H7 (cell line): Measurements from ENCODE around the gene APOA1. TPM values are rescaled to one million over a fixed set of nuclear protein-coding genes. Genes with fewer than 3 reads are reported as not detected.

Experiments used
- DNase-seq: peaks from one replicate; pipeline ENCODE4 v3.0.0; 2012
- H3K27me3 ChIP-seq: 2 replicates; pipeline ENCODE4 v1.6.0; 2011; ENCODE audit warnings: mild to moderate bottlenecking, low read length; ENCODE audit not compliant: control insufficient read depth, insufficient read depth
- H3K36me3 ChIP-seq: replicated peaks from 2 replicates; pipeline ENCODE4 v1.5.1; 2011; ENCODE audit warnings: low read length; ENCODE audit not compliant: control insufficient read depth, insufficient read depth
- H3K4me3 ChIP-seq: 2 replicates; pipeline ENCODE4 v1.5.1; 2011; ENCODE audit warnings: low read depth, mild to moderate bottlenecking, control low read depth, low read length, moderate library complexity; ENCODE audit not compliant: insufficient read depth
- total RNA-seq: library from RNA; depleted of rRNA; stranded (reverse); fragments of >200 nt; shearing (Covaris generic); gene quantifications from 2 replicates; pipeline ENCODE4 v1.2.3, GENCODE V29; 2014; rRNA removed

The APOA1 gene
- total RNA-seq = 2.4 and 12.8 TPM in 2 replicates

DNA sequence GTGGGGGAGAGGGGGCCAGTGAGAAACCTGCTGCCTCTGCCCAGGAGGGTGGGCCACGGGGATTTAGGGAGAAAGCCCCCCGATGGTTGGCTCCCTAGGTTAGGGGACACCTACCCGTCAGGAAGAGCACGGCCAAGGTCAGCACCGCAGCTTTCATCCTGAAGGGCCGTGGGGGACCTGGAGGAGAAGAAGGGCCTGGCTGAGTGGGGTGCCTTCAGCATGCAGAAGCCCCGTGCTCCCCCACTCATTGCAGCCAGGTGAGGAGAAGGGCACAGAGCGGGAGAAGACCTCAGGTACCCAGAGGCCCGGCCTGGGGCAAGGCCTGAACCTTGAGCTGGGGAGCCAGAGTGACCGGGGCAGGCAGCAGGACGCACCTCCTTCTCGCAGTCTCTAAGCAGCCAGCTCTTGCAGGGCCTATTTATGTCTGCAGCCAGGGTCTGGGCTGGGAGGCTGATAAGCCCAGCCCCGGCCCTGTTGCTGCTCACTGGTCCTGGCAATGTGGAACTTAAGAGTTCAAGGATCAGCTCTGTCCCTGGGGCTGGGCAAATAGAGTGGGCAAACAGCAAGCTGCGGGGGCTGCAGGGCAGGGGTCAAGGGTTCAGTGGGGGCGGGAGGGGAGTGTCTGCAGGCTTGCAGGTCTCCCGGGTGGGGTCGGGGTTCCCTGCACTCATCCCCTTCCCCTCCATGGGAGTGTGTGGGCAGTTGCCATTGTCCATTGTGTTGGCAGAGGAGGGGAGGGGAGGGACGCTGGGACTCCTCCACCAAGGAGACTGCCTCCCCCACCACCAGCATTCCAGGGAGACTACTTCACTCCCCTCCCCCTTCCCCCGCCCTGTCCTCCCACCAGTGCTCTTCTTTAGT, at the start of gene APOA1:
Gene APOA1, minus strand, starts transcription at position 392 of the 861 bp plus-strand sequence. Its CDS starts 235 bp downstream, at position 157.
- DNase-seq = peak; percentile 60
- Histone ChIP-seq H3K36me3 (no peaks in the 10 kb centered on the region), H3K4me3 (no peak within 1 kb of the TSS), H3K27me3 (peaks cover 3% of the 10 kb centered on the region; the same call in 1 of the 2 replicates)

DNA sequence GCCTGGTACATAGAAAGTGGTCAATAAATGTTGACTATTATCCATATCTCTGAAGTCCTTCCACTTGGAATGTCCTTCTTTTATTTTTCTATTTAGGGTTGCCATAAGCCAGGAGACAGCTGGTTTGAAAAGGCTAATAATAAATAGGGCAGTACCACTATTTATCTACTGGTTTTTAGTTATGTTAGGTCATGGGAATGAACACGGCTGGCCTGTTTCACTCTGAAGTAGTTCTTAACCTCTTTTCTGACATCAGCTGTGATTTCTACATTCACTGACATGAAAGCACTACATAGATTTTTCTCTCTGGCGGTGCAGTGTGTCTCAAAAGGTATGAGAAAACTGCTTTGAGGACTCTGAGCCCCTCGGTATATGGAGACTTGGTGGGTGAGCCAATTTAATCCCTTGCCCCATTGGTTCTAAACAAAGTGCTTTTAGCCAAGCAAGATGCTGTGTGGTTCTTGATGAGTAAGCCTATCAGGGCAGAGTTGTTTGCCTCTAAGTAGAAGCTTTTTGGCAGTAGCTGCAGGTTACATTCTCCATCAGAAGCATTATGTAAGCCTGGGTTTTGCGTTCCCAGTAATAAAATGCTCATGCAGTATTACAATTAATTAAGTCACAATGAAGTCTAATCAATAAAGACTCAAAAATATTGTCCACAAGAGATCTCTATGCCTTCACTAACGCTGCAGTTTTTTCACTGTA, 48.7 kb upstream of the APOA1 start:
- Histone ChIP-seq H3K4me3 (no peak overlapping the region), H3K27me3 (no peaks in the 10 kb centered on the region), H3K36me3 (no peaks in the 10 kb centered on the region; the same call in 1 of the 2 replicates)
- DNase-seq = no peak

DNA sequence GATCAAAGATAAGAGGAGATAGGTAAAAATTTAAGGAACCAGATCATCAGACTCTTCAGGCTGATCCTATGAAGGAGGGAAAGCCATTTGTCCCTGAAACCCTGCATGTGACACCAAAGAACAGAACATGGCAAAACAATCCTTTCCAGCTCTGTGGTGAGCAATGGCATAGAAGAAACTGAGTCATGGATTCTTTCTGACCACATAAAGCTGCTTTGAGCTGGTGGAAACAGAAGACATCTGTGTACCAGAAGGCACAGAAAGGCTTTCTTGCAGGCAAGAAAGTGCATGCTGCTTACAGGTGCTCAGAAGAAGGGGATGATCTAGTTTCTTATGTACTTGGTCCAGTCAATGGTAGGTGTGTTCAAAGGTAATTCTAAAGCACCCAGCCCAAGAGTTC, 45.0 kb upstream of the APOA1 start:
- Histone ChIP-seq H3K27me3 (no peaks in the 10 kb centered on the region), H3K36me3 (no peaks in the 10 kb centered on the region; the same call in 1 of the 2 replicates), H3K4me3 (no peak overlapping the region)
- DNase-seq = no peak

DNA sequence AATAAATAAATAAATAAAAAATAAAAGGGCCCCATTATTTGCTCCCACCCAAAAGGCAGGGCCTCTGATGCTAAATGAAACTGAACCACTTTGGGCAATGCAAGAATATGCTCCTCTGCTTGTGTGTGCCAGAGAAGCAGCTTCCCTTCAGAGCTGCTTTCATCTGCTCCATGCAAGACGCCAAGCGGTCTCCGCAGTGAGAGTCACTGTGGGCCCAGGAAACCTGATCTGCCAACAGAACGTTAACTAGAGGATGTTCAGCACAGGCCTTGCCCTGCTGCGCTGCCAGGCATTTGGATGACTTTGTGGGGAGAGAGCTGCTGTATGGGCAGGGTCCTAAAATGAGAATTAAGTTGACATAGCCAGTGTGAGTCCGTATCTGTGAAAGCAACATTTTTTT, 43.7 kb upstream of the APOA1 start:
- H3K27me3 ChIP-seq = no peaks in the 10 kb centered on the region
- no peak overlapping the region for H3K4me3 ChIP-seq
- DNase-seq = no peak
- no peaks in the 10 kb centered on the region; the same call in 1 of the 2 replicates for H3K36me3 ChIP-seq

GRCh38 chr11:116879800-116880625, 42.6 kb upstream of the APOA1 start:
- peak; percentile 56 for DNase-seq
- H3K36me3 ChIP-seq = peaks cover 2% of the 10 kb centered on the region
- H3K4me3 ChIP-seq = no peak overlapping the region
- H3K27me3 ChIP-seq = no peaks in the 10 kb centered on the region

- DNase-seq = no peak
- Histone ChIP-seq H3K27me3 (no peaks in the 10 kb centered on the region), H3K4me3 (no peak overlapping the region), H3K36me3 (peaks cover 7% of the 10 kb centered on the region)
These were observed 39.2 kb upstream of the APOA1 start for GRCh38 chr11:116876656-116877055.

DNA sequence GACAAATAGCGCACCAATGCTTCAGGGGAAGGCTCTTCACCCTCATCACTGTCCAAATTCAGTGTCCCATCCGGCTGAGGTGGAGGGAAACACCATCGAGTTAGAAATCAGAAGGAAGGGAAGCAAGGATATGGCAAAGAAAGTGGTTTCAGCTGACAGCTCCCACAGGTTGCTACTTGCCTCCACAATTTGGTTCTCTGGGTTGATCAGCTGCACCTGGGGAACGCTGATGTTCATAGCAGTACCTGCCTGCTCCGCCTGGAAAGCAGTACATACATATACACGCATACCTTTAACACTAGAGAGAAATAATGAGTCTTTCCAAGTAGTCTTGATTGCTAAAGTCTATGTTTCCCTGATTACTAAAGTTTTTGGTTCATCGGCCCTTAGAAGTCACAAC, 37.8 kb upstream of the APOA1 start:
- DNase-seq = no peak
- peaks cover 10% of the 10 kb centered on the region for H3K36me3 ChIP-seq
- no peak overlapping the region for H3K4me3 ChIP-seq
- no peaks in the 10 kb centered on the region for H3K27me3 ChIP-seq

DNA sequence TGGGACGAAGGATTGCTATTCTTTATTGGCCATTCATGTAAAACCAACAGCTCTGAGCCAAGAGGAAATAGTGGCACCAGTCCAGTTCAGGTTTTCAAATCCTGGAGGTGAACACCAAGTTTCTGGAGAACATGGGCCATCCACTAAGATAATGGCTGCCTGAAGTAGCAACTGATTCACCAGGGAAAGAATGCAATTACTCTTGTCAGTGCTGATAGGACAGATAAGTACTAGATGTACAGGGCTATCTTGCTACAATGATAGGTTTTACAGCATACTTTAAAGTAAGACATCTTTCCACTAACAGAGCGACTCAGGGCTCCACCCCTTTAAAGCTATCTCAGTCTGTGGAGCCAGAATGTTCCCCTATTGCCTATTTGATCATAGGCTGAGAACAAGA, 36.8 kb upstream of the APOA1 start:
- H3K36me3 ChIP-seq = peaks cover 15% of the 10 kb centered on the region
- H3K27me3 ChIP-seq = no peaks in the 10 kb centered on the region
- no peak overlapping the region for H3K4me3 ChIP-seq
- no peak for DNase-seq

DNA sequence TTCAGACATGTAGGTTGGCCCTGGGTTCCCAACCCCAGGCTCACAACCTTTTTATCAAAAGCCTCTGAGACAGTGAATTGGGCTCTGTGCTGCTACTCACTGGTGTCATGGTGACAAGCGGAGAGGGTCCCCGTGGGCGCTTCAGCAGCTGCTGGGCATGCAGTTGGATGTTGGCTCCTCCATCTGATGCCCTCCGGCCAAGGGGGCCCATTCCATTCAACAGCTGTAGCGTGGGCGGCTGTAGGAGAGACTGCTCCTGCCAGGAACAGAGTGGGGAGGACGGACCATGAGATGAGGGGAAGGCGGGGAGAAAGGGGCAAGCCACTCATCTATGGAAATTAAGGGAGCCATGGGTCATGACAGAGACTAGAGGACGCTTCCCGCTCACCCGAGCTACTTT, 36.0 kb upstream of the APOA1 start:
- H3K27me3 ChIP-seq = no peaks in the 10 kb centered on the region
- DNase-seq = no peak
- H3K36me3 ChIP-seq = peaks cover 15% of the 10 kb centered on the region
- no peak overlapping the region for H3K4me3 ChIP-seq

GRCh38 chr11:116871248-116871647, 33.8 kb upstream of the APOA1 start:
- no peak overlapping the region for H3K4me3 ChIP-seq
- no peak for DNase-seq
- no peaks in the 10 kb centered on the region for H3K27me3 ChIP-seq
- peaks cover 20% of the 10 kb centered on the region for H3K36me3 ChIP-seq

DNA sequence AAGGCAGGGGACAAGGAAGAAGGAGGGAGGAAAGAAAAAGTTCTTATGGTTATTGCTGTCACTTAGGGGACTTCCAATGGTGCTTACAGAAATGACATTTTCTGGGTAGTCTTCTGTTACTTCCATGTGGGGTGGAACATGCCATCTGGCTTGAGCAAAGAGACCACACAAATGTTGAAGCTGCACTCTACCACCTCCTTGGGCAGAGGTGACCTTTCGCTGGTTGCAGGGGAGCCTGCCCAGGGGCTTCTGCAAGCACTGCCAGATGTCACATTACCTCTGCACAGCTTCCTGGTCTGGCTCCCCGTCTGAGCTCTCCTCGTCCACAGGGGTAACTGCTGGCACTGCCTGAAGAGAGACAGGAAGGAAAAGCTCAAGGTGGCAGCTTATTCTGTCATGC, 32.6 kb upstream of the APOA1 start:
- Histone ChIP-seq H3K4me3 (no peak overlapping the region), H3K36me3 (peaks cover 20% of the 10 kb centered on the region), H3K27me3 (no peaks in the 10 kb centered on the region)
- DNase-seq = no peak

- H3K27me3 ChIP-seq = no peaks in the 10 kb centered on the region
- no peak overlapping the region for H3K4me3 ChIP-seq
- no peak for DNase-seq
- peaks cover 19% of the 10 kb centered on the region for H3K36me3 ChIP-seq
These were observed 32.2 kb upstream of the APOA1 start for GRCh38 chr11:116869610-116870009.

DNA sequence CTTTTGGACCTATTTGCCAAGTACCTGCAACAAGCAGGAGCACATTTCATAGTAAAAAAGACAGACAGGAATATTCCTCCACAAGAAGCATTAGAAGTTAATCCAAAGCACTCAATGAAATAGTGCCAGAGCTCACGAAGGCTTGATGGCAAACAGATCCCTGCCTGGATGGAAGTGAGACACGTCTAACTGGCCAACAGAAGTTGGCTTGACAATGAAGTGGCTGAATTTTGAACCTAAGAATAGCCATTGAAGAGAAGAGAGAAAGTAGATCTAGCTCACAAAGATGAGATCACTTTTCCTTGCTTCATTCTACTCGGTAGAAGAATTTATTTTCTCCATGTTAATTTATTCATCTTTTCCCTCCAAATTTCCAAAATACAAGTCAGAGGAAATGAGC, 30.6 kb upstream of the APOA1 start:
- Histone ChIP-seq H3K4me3 (no peak overlapping the region), H3K36me3 (peaks cover 20% of the 10 kb centered on the region), H3K27me3 (no peaks in the 10 kb centered on the region)
- DNase-seq = no peak

GRCh38 chr11:116867619-116868018, 30.2 kb upstream of the APOA1 start:
- Histone ChIP-seq H3K36me3 (peaks cover 18% of the 10 kb centered on the region), H3K4me3 (no peak overlapping the region), H3K27me3 (no peaks in the 10 kb centered on the region)
- no peak for DNase-seq
